ENCODE results near the gene CD38.

GRCh38 chr4:15769202-15769601 is 8.9 kb upstream of the CD38 start:
- TF ChIP-seq CEBPB (IDR thresholded peaks at IDR 0.05), result no peak
- no peak for TF ChIP-seq TCF12 (IDR thresholded peaks at IDR 0.05; ENCODE audit: low read depth)

Measured in Ishikawa (cell line).